Mesendoderm (in vitro differentiated cells): Measurements from ENCODE around the gene C1QL4.

ENCODE experiments used
- DNase-seq: peaks from one replicate; pipeline ENCODE4 v3.0.0; 2013
- H2AK5ac ChIP-seq: 2 replicates; pipeline ENCODE4 v1.6.1; 2013; ENCODE audit warnings: low read length, inconsistent platforms
- H2BK120ac ChIP-seq: 2 replicates; pipeline ENCODE4 v1.6.1; 2013; ENCODE audit warnings: low read depth, mild to moderate bottlenecking, low read length, moderate library complexity, mixed read lengths
- H2BK15ac ChIP-seq: replicated peaks from 2 replicates; pipeline ENCODE4 v1.6.1; 2013; ENCODE audit warnings: low read depth, mild to moderate bottlenecking, moderate library complexity
- H2BK5ac ChIP-seq: 2 replicates; pipeline ENCODE4 v1.6.1; 2013; ENCODE audit warnings: low read length, inconsistent platforms
- H3K18ac ChIP-seq: 2 replicates; pipeline ENCODE4 v1.6.1; 2013; ENCODE audit warnings: mild to moderate bottlenecking, low read length, mixed read lengths
- H3K23ac ChIP-seq: one replicate; pipeline ENCODE4 v1.6.1; 2013; ENCODE audit warnings: low read length
- H3K27ac ChIP-seq: 2 replicates; pipeline ENCODE4 v1.5.1; 2013; ENCODE audit warnings: low read depth, mild to moderate bottlenecking, inconsistent platforms, low read length, moderate library complexity
- H3K27me3 ChIP-seq: 2 replicates; pipeline ENCODE4 v1.6.1; 2013; ENCODE audit warnings: low read length, control low read depth, mild to moderate bottlenecking, inconsistent platforms; ENCODE audit not compliant: insufficient read depth, poor library complexity
- H3K36me3 ChIP-seq: 2 replicates; pipeline ENCODE4 v1.6.1; 2013; ENCODE audit warnings: low read length, inconsistent platforms; ENCODE audit not compliant: control insufficient read depth, insufficient read depth
- H3K4ac ChIP-seq: one replicate; pipeline ENCODE4 v1.6.1; 2013; ENCODE audit warnings: low read depth, mild to moderate bottlenecking, low read length, moderate library complexity
- H3K4me1 ChIP-seq: 2 replicates; pipeline ENCODE4 v1.6.1; 2013; ENCODE audit warnings: low read depth, low read length, inconsistent platforms; ENCODE audit not compliant: control insufficient read depth
- H3K4me2 ChIP-seq: 2 replicates; pipeline ENCODE4 v1.6.1; 2013; ENCODE audit warnings: low read length
- H3K4me3 ChIP-seq: 2 replicates; pipeline ENCODE4 v1.5.1; 2013; ENCODE audit warnings: mild to moderate bottlenecking, low read length
- H3K56ac ChIP-seq: one replicate; pipeline ENCODE4 v1.6.1; 2013; ENCODE audit warnings: low read length
- H3K79me1 ChIP-seq: 2 replicates; pipeline ENCODE4 v1.6.1; 2013; ENCODE audit warnings: low read length, inconsistent platforms
- H3K79me2 ChIP-seq: 2 replicates; pipeline ENCODE4 v1.6.1; 2013; ENCODE audit warnings: mild to moderate bottlenecking, low read length; ENCODE audit not compliant: control insufficient read depth, insufficient read depth
- H3K9ac ChIP-seq: 2 replicates; pipeline ENCODE4 v1.6.1; 2013; ENCODE audit warnings: low read length, inconsistent platforms
- H4K5ac ChIP-seq: one replicate; pipeline ENCODE4 v1.6.1; 2013; ENCODE audit warnings: low read length
- H4K8ac ChIP-seq: one replicate; pipeline ENCODE4 v1.6.1; 2013; ENCODE audit warnings: low read depth, mild to moderate bottlenecking, control low read depth, low read length, moderate library complexity
- WGBS: extraction: QIAGEN DNeasy Blood & Tissue Kit; methylation state at CpG from one replicate; pipeline ENCODE4 v1.1.7; 2013; ENCODE audit warnings: low lambda C conversion rate, missing lambda C conversion rate; ENCODE audit not compliant: insufficient coverage; ENCODE audit errors: extremely low coverage; 5-methylcytosine and 5-hydroxymethylcytosine counted together

Gene C1QL4

DNA sequence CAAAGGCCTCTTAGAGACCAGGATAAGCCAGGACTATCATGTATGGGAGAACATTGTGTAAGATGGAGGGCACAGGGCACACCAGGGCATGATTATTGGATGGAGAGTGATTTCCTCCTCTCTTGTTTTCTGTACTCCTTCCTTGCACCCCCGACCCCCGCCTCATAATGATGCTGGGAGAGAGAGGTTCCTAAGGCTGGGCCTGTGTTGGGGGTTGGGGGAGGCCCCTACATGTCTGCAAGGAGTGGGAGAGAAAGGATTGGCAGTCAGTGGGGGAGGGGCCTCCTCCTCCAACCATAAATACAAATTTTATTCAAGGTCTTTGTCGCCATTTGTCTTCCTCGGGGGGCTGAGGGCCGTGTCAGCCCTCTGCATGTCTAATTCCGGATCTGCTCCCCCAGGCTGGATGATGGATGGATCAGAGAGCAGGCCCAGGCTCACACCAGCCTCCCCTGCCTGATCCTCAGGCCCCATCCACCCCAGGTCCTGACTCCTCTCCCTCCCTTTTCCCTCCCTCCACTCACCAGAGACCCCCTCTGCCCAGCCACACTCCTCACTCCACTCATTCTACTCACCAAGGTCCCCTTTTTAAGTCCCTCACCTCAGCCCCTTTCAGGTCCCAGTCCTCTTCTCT, 2.0 kb upstream of the C1QL4 start:
- Histone ChIP-seq H3K4me2 (no peak overlapping the region), H3K79me2 (no peaks in the 10 kb centered on the region), H3K36me3 (no peaks in the 10 kb centered on the region), H3K9ac (no peak overlapping the region), H3K56ac (no peak overlapping the region), H3K23ac (no peak overlapping the region), H4K5ac (no peak overlapping the region), H3K27ac (no peak overlapping the region), H3K4me3 (no peak overlapping the region), H3K79me1 (no peaks in the 10 kb centered on the region), H2AK5ac (no peak overlapping the region), H3K4me1 (peaks cover 9% of the 10 kb centered on the region), H2BK120ac (no peak overlapping the region), H2BK15ac (no peak overlapping the region), H4K8ac (no peak overlapping the region), H3K27me3 (peaks cover 59% of the 10 kb centered on the region), H3K18ac (no peak overlapping the region), H2BK5ac (no peak overlapping the region), H3K4ac (no peak overlapping the region)
- no CpG with 5 or more reads among the region's 6 CpGs for WGBS
- DNase-seq: no peak

DNA sequence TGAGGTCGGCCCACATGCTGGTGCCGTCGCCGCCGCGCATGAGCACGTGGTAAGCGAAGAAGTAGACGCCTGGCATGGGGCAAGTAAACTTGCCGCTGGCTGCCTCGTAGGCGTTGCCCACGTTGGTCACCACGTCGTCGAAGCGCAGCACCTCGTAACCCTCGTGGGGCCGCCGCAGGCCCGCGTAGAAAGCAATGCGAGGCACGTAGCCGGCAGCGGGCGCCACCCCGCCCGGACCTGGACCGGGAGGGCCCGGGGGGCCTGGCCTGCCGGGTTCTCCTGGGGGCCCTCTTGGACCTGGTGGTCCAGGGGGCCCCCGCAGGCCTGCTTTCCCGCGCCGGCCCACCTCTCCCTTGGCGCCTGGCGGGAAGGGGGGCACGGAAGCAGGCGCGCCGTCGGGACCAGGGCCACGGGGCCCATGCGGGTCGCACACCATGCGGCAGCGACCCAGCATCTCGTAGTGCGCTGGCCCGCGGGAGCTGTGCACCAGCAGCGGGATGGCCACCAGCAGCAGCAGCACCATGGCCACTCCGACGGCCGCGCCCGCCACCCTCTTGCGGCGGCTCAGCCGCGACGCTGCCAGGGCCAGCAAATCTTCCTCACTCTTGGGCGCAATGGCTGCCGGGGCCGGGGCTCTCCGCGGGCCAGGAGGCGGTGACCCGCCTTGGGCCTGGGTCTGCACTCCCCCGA, 888 bp downstream of the C1QL4 start:
- H3K27ac ChIP-seq: no peak overlapping the region
- H4K5ac ChIP-seq: no peak overlapping the region
- H3K56ac ChIP-seq: peak overlapping the region; percentile 8
- peak overlapping the region; percentile 44 for H3K4me2 ChIP-seq
- WGBS: no CpG with 5 or more reads among the region's 72 CpGs
- H2BK15ac ChIP-seq: no peak overlapping the region
- H3K4ac ChIP-seq: no peak overlapping the region
- no peak overlapping the region for H3K4me3 ChIP-seq
- no peaks in the 10 kb centered on the region for H3K36me3 ChIP-seq
- H2BK120ac ChIP-seq: no peak overlapping the region
- DNase-seq: no peak
- no peaks in the 10 kb centered on the region for H3K79me1 ChIP-seq
- H3K9ac ChIP-seq: no peak overlapping the region
- H3K4me1 ChIP-seq: peaks cover 6% of the 10 kb centered on the region
- no peak overlapping the region for H3K18ac ChIP-seq
- H3K27me3 ChIP-seq: peaks cover 49% of the 10 kb centered on the region
- no peak overlapping the region for H2BK5ac ChIP-seq
- no peak overlapping the region for H2AK5ac ChIP-seq
- H3K79me2 ChIP-seq: no peaks in the 10 kb centered on the region
- H3K23ac ChIP-seq: no peak overlapping the region
- no peak overlapping the region for H4K8ac ChIP-seq

DNA sequence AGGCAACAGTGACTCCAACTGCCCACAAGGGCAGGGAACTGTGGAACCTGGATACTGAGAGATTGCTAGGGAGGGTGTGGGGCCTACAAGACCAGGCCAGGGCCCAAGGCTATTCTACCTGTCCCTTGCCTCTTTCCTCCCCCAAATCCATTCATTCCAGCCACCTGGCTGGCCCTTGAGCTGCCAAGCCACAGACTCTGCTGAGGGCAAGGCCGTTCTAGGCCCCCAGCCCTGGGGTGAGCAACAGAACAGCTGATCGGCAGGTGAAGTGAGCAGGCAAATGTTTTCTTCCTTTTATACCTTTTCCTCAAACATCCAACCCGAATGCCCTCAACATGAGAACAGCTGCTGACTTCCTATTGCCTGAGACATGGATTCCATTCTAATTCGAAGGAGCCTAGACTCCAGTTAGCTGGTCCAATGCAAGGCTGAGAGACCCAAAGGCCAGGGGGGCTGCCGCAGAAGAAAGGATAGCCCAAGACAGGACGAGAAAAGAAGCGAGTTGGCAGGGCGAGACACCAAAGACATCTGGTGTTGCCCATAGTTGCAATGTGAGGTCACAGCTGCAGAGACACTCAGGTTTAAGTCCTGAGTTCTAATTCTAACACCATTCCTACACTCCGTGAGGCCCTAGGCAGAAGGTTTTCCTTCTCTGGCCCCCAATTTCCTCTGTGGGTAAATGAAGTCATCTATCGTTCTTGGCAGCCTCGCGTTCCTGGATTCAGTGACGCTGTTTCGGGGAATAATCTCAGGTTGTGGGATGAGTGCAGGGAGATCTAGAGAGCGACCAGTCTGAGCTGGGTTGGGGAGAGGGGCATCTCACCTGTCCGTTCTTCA, 1.7 kb downstream of the C1QL4 start:
- Histone ChIP-seq H2BK5ac (no peak overlapping the region), H2AK5ac (no peak overlapping the region), H4K8ac (no peak overlapping the region)

DNA sequence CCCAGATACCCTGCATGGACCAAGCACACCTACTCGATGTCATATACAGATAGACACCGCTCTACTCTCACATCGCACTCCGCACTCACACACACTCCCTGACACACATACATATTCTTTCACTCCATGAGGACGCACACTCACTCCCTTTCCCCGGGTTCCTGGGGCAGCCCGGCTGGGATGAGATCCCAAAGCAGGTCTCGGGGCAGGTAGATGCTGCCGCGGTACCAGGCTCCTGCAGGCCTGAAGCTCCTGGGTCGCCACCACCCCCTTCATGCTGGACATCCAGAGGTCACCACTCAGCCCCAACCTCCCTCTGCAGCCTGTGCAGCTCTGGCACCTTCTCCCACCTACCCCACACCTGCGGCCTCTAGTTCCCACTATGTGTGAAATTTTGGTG, 2.3 kb downstream of the C1QL4 start:
- H3K27me3 ChIP-seq: peaks cover 36% of the 10 kb centered on the region
- WGBS: no CpG with 5 or more reads among the region's 12 CpGs

More for the DNA sequence above, 1.7 kb downstream of the C1QL4 start:
- Histone ChIP-seq H2BK120ac (no peak overlapping the region), H3K27me3 (peaks cover 42% of the 10 kb centered on the region), H3K4me2 (no peak overlapping the region), H3K4me3 (no peak overlapping the region), H3K36me3 (peaks cover 3% of the 10 kb centered on the region), H3K9ac (no peak overlapping the region), H2BK15ac (no peak overlapping the region), H3K4me1 (peaks cover 6% of the 10 kb centered on the region), H4K5ac (no peak overlapping the region), H3K4ac (no peak overlapping the region), H3K27ac (no peak overlapping the region), H3K18ac (no peak overlapping the region), H3K23ac (no peak overlapping the region), H3K79me1 (no peaks in the 10 kb centered on the region), H3K56ac (no peak overlapping the region), H3K79me2 (no peaks in the 10 kb centered on the region)
- no CpG with 5 or more reads among the region's 16 CpGs for WGBS
- no peak for DNase-seq

DNA sequence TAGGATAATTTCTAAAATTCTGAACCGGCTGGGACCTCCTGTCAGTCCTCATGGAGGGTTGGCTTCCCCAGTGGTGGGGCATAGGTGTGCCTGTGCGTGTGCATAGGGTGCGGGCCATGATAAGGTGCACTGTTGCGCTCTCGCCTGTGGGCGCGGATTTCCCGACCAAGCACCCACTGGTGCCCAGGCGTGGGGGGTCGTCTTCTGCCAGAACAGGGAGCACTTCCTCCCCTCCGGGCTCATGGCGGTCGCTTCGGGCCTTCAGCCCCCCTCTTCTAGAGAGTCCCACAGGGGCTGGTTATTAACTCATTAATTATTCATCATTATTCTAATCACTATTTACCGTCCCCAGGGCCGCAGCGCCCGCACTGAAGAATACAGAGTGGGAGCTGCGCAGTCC, 2.8 kb downstream of the C1QL4 start:
- no peak overlapping the region for H4K8ac ChIP-seq
- H3K79me2 ChIP-seq: no peaks in the 10 kb centered on the region
- H2BK15ac ChIP-seq: no peak overlapping the region
- no peak overlapping the region for H3K4me2 ChIP-seq
- no peak overlapping the region for H3K23ac ChIP-seq
- H3K9ac ChIP-seq: no peak overlapping the region
- H3K4me1 ChIP-seq: peaks cover 6% of the 10 kb centered on the region
- no peak overlapping the region for H3K56ac ChIP-seq
- H3K4me3 ChIP-seq: no peak overlapping the region
- no CpG with 5 or more reads among the region's 19 CpGs for WGBS
- H3K36me3 ChIP-seq: peaks cover 3% of the 10 kb centered on the region
- H4K5ac ChIP-seq: no peak overlapping the region
- H2BK5ac ChIP-seq: no peak overlapping the region
- H3K27me3 ChIP-seq: peaks cover 35% of the 10 kb centered on the region
- H3K27ac ChIP-seq: no peak overlapping the region
- no peak for DNase-seq
- no peak overlapping the region for H2AK5ac ChIP-seq
- no peak overlapping the region for H3K18ac ChIP-seq
- no peak overlapping the region for H3K4ac ChIP-seq
- H3K79me1 ChIP-seq: no peaks in the 10 kb centered on the region
- no peak overlapping the region for H2BK120ac ChIP-seq

More for the DNA sequence above, 2.3 kb downstream of the C1QL4 start:
- Histone ChIP-seq H3K79me2 (no peaks in the 10 kb centered on the region), H2BK15ac (no peak overlapping the region), H4K8ac (no peak overlapping the region), H3K36me3 (peaks cover 3% of the 10 kb centered on the region), H3K79me1 (no peaks in the 10 kb centered on the region), H3K4me1 (peaks cover 6% of the 10 kb centered on the region), H3K23ac (no peak overlapping the region), H3K4ac (no peak overlapping the region), H2BK120ac (no peak overlapping the region), H2BK5ac (no peak overlapping the region), H3K18ac (no peak overlapping the region), H3K4me3 (no peak overlapping the region), H4K5ac (no peak overlapping the region), H3K56ac (no peak overlapping the region), H3K27ac (no peak overlapping the region), H2AK5ac (no peak overlapping the region), H3K4me2 (no peak overlapping the region), H3K9ac (no peak overlapping the region)
- no peak for DNase-seq
